HG02885 (cell line): ENCODE results near the gene TIMP1.
"Not testable (repeated sequence)": the region's sequence is repeated elsewhere in the genome, so short reads cannot be mapped to it uniquely, and the experiment has no call there.

Experiments
- ATAC-seq: cut with Tn5 transposase; IDR thresholded peaks from one replicate; pipeline ENCODE4 v1.9.1; 2021; ENCODE audit warnings: mild to moderate bottlenecking; ENCODE audit not compliant: unreplicated experiment, poor library complexity

The TIMP1 gene

DNA sequence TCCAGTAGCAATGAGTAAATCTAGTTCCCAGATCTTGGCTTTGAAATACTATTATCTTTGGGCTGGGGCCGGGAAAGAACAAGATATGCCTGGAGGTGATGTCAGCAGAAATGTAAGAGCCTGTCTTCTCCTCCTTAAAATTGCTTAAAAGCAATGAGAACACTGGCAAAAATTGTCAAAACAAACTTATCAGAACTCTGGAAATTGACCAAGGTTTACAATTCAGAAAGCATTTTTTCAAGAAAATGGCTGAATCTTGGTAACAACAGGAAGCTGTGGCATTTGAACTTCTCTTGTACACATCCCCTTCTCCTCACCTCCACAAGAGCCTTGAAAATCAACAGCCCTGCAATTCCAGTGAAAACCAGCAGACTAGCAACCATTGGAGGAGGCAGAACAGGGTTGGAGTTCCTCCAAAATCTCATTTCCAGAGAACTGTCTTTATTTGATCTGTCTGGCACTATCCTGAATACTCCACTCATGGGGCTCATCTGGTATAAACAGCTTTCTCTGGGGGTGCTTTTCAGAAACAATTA lies 13.5 kb downstream of the TIMP1 start:
- no peak for ATAC-seq

DNA sequence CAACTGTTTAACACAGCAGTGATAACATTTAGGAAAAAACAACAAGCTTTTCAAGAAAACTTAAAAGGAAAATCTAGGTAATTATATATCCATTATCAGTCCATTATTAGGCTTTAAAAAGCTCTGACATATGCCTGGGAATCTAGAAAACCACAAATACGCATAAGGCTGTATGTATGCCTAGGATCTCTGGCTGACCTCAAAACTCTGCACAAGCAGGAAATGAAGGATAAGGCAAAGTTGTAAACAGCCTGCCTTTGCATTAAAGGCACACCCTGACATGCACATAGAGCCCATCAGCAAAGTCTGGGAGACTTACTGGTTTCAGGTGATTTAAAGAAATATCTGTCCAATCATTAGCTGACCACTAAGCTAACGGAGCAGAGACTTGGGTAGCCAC lies 14.0 kb downstream of the TIMP1 start:
- no peak for ATAC-seq

DNA sequence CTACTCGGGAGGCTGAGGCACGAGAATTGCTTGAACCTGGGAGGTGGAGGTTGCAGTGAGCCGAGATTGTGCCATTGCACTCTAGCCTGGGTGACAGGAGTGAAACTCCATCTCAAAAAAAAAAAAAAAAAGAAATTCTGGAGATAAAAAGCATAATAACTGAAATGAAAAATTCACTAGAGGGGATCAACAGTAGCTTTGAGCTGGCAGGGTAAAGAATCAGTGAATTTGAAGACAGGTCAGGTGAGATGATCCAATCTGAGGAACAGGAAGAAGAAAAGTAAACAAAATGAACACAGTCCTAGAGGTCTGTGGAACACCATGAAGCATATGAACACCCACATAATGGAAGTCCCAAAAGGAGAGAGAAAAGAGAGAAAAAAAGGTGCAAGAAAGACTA lies 15.0 kb downstream of the TIMP1 start:
- no peak for ATAC-seq

DNA sequence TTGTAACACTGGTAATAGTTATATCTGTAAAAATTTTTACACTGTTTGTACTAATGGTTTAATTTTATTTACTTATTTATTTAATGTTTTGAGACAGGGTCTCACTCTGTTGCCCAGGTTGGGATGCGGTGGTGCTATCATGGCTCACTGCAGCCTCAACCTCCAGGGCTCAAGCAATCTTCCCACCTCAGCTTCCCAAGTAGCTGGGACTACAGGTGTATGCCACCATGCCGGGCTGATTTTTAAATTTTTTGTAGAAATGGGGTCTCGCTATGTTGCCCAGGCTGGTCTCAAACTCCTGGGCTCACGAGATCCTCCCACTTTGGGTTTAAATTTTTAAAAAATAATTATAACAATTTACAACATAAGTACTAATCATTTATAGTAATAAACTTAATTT lies 20.9 kb downstream of the TIMP1 start:
- ATAC-seq = not testable (repeated sequence)

DNA sequence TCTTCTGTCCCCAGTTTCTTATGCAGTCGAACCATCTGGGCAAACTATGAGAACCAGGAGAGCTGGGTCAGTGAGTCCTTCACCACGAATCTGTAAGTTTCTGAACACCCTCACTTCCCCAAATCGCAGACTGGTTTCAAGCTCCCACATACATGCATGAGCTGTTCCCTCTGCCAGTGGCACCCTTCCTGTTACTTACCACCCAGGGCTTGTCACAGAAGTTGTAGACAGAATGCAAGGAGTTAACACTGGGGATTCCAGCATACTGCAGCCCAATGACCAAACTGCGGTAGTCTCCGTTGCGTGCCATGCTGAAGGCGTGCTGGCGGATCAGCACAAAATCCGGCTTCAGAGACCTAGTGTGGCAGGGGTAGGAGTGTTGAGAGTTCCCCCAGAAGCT lies 22.8 kb downstream of the TIMP1 start:
- ATAC-seq = no peak

DNA sequence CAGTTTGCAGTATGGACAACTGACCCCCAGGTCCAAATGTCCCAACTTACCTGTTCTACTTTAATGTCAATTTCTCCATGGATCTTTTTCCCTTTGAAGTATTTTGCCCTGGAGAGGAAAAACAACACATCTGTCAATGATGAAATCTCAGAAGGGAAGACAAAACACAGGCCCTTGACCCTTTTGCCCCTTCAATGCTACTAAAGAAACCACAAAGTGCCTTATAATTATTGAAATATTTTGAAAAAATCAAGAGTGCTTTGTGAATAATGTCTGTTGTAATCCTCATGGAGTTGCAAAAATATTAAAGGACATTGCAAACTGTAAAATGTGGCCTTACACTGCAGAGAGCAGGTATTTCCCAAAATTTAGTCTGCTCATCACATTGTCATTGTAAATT lies 24.9 kb downstream of the TIMP1 start:
- ATAC-seq = no peak

DNA sequence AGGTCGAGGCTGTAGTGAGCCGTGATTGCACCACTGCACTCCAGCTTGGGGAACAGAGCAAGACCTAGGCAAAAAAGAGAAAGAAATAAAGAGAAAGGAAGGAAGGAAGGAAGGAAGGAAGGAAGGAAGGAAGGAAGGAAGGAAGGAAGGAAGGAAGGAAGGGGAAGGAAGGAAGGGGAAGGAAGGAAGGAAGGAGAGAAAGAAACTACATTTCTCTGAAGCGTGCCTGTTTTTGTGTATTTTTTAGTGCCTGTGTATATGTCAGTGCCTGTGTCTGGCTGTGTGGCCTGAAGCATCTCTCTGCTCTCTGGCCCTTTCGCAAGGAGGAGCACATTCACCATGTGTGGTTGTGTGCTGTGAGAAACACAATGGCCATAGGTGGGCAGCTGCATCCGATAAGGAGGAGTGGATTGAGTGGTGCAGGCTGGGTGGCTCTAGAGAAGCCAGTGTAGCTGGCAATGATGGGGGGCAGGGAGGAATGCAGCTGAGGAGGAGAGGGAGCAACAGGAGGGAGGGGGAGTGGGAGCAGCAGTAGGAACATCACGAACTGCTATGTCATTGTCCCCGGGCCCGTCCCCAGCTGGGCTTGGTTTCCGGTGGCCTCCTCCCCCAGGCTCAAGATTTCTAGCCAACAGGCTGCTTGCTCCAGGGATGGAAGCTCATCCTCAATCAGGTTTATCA lies 26.0 kb downstream of the TIMP1 start:
- no peak for ATAC-seq

DNA sequence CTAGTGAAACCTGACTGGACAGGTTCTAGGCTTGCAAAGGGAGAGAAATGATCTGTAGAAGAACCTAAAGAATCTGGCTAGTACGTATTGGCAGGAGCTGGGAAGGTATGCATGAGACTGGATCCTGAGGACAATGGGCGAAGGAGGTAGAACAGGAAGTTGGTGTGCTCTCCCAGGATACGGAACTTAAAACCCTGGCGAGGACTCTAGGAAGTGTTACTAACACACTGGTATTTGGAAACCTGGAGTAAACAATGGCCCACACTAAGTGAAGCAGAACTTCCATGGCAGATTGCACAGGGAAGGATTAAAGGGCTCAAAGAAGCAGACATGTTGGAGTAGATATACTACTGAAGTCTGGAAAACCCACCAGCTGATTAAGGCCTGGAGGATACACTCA lies 28.3 kb downstream of the TIMP1 start:
- ATAC-seq = no peak

DNA sequence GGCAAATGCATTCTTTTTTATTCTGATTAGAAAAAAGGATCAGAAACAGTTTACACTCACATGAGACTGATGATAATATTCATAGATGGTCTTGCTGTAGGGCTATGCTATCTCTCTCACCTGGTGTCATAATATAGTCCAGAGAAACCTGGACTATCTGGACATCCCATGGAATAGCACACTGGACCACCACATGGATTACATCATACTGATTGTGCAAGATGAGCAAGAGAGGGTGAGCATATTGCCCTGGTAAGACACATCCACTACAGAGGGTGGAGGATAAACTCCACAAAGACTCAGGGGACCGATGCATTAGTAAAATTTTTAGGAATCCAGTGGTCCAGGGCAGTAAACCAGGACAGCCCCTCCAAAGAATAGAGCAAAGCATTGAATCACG lies 29.3 kb downstream of the TIMP1 start:
- no peak for ATAC-seq

DNA sequence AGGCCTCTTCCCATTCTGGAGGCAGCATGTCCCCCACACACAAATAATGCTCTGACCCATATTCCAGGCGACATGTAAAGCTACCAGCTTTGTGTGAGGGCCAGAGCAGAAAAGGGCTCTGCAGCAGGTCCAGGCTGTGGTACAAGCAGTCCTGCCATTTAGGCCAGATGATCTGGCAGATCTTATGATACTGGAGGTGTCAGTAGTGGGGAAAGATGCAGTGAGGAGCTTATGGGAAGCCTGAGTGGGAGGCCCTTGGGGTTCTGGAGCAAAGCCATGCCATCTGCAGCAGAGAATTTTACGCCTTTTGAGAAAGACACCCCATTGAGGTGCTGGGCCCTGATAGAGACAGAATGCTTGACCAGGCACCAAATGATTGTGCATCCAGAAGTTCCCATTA lies 29.7 kb downstream of the TIMP1 start:
- no peak for ATAC-seq

DNA sequence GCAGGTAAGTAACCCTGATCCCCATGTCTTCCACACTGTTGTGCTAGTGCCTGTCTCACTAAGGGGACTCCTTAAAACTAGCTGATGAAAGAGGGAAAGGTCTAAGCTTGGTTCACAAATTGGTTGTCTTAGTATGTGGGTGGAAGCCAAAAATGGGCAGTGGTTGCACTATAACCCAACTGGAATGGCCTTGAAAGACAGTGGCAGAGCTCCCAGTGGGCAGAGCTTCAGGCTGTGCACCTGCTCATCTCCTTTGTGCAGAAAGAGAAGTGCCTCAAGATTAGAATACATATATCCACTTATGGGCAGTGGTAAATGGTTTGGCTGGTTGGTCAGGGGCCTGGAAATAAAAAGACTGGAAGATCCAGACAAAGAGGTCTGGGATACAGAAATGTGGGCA lies 30.2 kb downstream of the TIMP1 start:
- no peak for ATAC-seq

DNA sequence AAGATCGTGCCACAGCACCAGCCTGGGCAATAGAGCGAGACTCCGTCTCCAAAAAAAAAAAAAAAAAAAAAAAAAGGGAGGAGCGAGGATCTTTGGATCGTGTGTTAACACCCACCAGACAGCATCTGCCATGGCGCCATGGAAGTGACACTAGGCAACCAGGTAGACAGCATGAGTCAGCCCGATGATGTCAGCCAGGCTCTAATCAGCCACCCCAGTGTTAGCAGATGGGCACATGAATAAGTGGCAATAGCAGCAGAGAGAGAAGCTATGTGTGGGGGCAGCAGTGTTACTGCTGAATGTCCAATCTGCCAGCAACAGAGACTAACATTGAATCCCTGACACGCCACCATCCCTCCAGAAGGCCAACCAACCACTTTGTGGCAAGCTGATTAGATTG lies 30.8 kb downstream of the TIMP1 start:
- ATAC-seq = no peak

DNA sequence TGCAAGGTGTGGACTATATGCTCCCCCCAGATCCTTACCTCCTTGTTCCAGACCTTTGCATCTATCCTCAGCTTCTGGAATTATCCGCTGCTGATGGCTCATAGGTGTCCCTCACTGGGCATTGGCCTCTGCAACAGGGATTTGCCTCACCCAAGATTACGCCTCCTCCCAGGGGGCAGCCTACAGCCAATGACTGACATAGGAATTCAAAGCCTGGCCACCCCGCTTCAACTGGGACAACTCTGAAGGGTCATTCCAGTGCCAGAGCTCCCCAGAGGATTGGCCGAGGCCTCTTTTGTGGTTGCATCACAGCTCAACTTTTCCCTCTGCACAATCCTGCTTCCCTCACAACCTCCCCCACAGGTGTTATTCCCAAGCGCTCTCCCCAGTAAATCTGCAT lies 32.4 kb downstream of the TIMP1 start:
- ATAC-seq = no peak

DNA sequence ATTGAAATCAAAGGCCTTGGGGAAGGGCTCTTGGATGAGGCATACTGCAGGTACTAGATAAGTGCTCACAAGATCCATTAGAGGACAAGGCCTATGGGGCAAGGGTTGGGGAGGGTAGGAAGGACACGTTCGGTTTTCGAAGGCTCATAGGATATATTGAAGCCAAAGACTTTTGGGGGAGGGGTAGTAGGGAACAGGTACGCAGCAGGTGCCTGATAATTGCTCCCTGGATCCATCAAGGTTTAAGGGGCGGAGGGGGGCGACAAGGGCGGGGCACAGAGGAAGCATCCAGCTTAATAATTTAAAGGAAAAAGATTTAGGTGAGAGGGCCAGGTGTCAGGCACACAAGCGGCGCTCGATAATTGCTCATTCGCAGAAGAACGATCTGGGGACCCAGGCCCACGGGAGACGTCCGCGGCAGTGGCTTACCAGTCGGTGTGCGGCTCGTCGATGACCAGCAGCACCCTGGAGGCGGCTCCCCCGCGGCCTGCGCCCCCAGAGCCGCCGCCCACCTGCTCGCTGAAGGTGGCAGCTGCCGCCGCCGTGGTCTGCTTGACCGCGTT lies 36.8 kb downstream of the TIMP1 start:
- ATAC-seq = no peak

DNA sequence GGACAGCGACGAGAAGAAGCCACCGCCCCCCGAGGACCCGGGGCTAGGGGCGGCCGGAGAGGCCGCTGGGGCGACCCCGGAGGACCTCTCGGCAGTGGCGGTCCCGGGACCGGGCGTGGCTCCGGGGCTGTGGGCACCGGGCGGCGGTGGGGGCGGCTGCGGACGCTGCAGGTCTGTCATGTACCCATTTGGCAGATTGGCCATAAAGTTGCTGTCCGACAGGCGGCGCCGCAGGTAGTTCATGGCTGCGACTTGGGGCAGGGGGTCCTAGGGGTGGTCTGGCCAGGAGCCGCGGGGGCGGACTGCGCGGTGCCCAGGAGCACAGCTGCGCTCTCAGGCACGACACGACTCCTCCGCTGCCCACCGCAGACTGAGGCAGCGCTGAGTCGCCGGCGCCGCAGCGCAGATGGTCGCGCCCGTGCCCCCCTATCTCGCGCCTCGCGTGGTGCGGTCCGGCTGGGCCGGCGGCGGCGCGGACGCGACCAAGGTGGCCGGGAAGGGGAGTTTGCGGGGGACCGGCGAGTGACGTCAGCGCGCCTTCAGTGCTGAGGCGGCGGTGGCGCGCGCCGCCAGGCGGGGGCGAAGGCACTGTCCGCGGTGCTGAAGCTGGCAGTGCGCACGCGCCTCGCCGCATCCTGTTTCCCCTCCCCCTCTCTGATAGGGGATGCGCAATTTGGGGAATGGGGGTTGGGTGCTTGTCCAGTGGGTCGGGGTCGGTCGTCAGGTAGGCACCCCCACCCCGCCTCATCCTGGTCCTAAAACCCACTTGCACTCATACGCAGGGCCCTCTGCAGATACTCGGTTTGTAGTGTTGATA lies 37.5 kb downstream of the TIMP1 start, which contains the start of gene SYN1:
TSS of gene SYN1 (minus strand) at position 372 of the 817 bp plus-strand sequence. CDS start at position 243, 129 bp downstream.
- ATAC-seq = peak; percentile 81

DNA sequence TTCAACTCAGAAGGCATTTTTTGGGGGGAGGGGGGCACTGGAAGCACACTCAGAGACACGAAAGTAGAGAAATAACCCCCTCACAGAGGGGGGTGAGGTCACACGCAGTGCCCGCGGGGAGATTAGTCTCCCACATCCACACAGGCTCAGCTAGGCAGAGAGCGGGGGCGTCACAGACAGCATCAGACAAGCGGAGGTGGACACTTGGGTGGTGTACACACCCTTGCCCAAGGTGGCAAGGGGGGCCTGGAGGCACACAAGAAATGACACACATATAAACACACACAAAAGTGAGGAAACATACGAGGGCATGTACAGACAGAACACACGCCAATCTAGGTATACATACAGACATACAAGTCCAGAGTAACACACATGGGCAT lies 38.1 kb downstream of the TIMP1 start:
- no peak for ATAC-seq

DNA sequence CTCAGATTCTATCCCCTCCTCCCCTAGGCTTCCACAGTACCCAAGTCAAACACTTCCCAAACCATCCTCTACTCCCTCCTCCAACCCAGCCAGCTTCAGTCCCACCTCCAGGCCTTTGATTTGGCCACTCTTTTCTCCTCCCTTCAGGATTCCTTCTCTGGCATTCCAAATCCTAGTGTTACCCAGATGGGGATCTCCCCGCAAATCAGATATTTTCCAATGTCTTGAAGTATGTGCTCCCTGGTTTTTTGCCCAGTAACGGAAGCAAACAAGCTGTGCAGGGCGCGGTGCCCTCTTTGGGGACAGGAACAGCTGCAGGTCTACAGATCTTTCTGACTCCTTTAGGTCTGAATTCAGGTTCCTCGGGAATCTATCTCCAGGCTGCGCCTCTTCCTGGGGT lies 39.6 kb downstream of the TIMP1 start:
- ATAC-seq = no peak

DNA sequence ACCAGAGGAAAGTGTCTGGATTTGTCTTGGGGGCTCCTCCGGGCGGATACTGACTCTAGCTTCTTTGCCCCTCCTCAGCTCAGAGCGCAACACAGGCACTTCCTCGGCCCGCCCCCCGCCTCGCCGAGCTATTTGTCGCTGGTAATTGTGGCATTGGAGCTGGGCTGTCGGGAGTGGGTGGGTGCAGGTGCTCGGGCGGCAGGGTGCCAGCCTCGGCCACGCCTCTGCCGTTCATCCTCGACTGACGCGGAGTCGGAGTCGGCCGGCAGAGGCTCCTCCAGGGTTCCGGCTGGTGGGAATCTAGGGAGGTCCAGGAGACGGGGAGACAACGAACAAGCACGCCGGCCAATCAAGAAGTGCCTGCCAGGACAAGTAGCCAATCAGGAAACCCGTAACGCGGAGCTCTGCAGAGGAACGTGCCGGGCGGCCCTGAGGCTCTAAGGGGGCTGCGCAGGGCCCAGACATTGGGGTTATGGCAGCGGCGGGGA lies 41.3 kb downstream of the TIMP1 start:
- ATAC-seq = no peak

DNA sequence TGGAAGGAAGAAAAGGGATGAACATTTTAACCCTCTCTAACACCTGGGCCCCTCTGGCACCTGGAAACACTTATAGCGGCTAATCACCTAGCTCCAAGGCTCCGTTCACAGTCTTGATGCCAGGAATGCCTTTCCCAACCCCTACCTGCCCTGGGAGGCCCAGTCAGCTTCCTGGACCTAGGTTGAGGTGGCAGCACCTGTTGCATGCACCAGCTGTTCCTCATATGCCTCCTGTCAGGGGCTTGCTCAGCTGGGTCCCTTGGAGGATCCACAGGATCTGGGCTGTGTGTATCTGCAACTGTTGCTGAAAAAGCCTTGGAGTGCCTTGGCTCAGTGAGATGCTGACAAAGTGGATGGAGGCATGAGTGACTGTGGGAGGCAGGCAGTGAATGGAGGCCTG lies 43.1 kb downstream of the TIMP1 start:
- ATAC-seq = no peak

DNA sequence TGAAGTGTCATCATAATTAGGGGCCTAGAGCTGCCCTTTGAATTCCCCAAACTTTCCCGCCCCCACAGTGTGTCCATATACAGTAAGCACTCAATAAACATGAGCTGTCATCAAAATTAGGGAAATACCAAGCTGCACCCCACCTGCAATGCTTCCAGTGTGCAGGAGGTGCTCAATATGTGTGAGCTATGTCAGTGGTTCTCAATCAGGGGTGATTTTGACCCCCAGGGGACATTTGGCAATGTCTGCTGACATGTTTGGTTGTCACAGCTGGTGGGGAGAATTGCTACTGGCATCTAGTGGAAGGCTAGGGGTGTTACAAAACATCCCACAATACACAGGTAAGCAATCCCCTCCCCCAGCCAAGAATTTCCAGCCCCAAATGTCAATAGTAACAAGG lies 46.7 kb downstream of the TIMP1 start:
- no peak for ATAC-seq
